NCI-H526 treated with DMSO at 0.1 percent for 48 hours (cell line): ENCODE measurements around the gene FARP1.
A peak's percentile ranks its signal among the peaks of the same experiment; 100 is the strongest.

Experiments used
- DNase-seq: peaks from one replicate; lab custom pipeline; 2025; lab: John Stamatoyannopoulos, UW

FARP1 gene

DNA sequence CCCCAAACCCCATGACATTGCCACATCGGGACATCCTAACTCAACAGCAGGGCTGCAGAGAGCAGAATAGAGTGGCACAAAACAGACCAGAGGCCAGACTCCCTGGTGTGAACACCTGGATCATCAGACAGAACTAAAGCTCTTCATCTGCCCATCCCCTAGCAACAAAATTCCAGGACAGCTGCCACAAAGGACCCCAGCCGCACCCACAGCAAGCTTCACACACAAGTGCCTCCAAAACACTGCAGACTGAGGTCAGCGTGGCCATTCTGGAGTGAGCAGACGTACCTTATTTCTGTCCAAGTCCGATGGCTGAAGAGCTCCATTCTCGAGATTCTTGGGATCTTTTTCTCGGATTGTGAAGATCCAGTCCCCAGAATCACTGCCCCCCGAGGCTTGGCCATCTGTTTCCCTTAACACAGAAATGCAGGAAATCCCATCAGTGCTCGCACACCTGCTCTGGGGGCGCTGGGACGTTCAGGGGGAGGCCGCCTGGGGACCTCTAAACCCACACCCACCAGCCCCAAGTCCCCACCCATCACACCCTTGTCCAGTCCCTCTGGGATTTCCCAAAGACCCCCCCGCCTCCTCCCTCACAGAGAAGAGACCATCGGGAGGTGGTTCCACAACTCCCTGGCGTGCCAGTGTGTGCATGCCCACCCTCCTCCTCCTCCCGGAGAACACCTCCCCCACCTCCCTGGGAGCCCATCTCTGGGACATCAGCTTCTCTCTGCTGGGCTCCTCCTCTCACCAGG lies 318.8 kb downstream of the FARP1 start:
- no peak for DNase-seq

DNA sequence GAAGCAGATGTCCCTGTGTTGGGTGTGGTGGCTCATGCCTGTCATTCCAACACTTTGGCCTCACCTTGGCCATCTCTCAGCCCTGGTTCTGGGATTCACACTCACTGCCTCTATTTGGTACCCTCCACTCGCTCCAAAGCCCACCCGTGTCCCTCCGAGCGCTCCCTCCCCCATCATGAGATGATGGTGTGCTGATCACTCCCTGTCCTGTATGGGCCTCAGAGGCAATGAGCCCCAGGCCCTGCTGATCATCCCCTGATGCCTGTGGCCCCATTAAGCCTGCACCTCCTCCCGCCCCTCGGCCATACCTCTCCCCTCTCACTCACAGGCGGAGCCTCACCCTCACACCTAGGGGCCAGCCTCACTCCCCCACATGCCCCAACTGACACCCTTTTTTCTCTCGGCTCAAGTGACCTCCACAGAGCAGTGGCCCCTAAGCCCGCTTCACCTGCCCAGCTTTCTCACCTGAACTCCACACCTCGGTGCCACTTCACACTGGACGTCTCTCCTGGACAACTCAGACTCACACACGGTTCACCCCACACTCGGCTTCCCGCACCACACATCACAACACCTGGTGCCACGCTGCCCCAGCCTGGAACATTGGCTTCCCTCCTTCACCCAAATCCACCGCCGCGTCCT lies 319.5 kb downstream of the FARP1 start:
- no peak for DNase-seq

DNA sequence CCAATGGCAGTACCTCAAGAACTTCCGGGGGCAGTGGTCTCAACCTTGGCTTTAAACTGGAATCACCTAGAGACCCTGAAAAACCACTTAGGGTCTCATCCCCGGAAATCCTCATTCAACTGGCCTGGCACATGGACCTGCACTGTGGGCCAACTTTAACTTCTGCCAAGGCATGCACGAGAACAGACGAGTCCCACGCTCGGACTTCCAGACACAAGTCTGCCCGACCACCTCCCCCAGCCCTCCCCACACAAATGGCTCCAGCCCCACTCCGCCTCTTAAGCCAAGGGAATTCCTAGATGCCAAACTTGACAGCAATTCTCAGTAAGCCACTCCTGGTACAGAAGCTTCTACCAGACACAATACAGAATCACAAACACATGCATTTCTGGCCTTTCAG lies 320.1 kb downstream of the FARP1 start:
- DNase-seq = no peak

DNA sequence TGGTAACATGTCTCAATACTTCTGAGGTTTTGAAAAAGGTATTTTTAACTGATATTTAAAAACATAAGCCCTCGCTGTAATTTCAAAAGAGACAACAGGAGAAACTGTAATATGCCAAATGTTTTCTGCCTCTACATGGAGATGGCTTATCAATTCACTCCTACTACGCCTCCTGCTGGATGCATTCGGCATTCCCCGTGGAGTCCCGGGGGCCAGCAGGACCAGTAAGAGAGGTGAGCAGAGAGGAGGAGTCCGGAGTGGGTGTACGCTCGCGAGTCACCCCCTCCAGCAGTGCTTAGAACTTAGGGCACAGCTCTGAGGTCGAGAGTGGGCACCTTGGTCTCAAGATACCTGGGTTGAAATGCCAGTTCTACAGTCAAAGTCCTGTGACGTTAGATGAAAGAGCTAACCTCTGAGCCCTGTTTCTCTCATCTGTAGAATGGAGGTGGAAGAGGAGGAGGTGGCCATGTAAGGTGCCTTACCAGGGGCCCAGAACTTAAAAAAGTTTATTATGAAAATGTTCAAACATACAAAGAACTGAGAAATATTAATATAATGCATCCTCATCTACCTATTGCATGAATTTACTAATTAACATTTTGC lies 323.8 kb downstream of the FARP1 start:
- peak; percentile 37 for DNase-seq

DNA sequence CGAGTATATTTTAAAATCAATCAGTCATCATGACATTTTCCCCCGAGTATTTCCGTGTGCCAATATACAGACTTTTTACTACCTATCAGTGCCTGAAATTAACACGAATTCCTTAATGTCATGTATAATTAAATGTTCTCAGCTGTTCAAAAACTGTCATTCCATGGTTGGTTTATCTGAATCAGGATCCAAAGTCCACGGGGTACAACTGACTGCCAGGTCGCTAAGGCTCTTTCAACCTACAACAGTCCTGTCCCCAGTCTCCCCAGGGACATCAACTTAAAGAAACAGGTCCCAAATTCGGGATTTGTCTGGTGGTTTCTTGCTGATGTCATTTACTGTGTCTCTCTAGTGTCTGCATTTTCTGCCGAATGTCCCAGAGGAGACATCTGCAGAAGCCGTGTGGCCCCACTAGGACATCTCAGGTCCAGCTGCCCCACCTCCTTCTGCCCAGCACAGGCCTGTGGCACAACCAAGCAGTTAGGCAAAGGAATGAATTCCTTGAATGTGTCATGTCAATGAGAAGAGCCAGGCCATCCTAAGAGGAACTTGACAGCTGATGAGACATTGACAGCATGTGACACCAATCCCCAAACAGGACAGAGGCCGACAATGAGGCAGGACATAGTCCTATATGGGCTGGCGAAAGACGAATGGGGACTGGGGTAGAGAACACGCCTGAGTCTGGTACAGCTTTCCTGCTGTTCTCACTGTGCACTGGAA lies 324.5 kb downstream of the FARP1 start:
- DNase-seq = no peak

DNA sequence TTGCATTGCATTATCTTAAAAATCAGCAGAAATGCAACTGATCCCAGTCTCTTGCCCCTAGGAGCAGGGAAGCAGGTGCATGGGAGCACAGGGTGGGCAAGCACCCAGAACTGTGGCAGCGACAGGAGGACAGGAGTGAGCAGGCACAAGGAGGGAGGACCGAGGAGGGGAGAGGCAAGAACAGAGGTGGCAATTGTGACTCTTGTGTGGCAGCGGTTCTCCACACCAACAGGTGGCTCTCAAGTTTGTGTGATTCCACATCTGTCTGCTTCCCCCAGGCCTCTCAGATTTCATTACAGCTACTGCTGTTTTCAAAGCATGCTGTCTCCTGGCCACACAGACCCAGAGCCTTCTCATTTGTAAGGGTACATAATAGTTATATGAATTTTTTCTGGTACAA lies 325.5 kb downstream of the FARP1 start:
- DNase-seq = no peak

DNA sequence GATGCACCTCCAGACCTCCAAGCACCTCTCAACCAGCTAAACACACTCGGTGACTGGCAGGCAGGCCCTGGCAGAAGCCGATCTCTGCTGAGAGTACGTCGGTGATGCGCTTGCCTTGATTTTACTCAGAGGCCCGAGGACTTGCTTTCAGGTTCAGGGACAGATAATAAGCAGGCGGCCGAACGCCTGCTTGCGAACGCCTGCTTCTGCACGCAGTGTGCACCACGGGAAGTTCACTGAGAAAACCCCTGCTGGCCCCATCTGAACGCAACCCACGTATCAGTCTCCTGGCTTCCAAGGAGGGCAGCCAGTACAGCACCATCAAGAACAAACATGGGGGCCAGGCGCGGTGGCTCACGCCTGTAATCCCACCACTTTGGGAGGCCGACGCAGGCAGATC lies 326.0 kb downstream of the FARP1 start:
- no peak for DNase-seq

DNA sequence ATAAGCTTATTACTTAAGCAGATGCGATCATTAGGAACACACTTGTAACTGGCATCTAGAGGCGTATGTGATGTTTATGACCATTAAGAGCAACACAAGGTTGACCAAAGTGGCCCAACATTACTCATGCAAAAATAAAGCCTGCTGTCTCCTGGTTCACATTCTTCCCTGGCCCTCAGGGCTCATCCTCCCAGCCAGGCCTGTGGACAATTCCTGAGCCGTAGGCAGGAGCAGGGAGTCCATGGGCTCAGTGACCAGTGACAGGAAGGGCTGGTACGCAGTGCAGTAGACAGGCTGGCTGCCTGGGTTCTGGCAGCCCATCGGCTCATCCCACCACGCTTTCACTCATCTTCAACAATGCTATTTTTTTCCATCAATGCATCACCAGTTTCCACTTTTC lies 328.0 kb downstream of the FARP1 start:
- DNase-seq = no peak

DNA sequence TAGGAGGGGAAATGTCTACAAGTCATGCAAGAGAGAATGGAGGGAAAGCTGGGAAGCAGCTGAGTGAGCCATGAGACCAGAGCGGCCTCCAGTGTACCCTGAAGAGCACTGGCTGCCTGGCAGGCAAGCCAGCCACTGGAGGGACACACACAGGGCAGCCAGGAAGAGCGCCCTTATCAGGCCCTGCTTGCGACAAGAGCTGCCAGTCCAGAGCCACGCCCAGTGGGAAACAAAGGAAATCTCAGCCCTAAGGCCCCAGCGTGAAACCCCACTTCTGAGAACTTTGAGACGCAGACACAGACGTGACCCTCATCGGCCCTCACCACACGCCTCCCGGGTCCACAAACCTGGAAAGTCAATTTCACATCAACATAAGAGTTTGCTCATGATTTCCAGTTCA lies 329.0 kb downstream of the FARP1 start:
- no peak for DNase-seq

DNA sequence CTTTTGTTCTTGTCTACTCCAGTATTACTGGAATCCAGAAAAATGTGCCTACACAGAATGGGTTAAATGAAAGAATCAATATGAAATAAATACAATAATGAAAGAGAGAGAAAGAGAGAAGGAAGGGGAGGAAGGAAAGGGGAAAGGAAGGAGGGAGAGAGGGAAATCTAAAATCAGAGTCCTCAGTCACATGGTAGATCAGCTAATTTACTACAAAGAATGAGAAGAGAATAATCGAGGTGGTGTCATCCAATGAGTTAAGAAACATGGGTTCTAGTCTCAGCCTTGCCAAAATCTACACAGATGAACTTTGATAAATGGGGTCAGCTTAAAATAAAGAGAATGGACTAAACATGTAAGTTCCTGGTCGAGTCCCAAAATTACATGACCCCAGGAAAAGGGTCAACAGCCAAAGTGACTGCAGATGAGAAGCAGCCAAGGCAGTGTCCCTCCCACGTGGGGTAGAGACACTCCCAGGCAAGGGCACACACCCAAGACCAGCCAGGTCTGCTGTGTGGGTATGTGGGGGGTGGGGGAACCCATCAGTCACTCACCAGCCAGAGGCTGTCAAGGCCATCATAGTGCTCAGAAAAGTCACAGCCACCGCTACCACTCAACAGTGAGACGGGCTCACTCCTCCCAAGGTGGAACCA lies 330.4 kb downstream of the FARP1 start:
- DNase-seq = no peak

DNA sequence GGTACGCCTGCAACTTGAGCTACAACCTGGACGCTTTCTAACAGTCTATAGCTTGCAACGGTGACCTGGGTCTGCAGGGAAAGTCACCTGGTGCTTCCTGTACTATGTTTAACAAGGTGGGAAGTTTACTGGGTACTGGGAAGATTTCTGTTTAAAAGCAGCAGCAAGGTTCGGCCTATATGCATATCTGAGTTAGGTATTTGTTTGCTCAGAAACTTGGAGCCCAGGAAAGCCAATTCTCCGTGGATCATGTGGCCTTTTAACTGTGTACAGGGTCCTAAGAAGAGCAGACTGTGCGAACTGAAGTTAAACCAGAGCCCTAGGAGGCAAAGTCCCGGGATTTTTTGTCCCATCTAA lies 330.9 kb downstream of the FARP1 start:
- DNase-seq = no peak

DNA sequence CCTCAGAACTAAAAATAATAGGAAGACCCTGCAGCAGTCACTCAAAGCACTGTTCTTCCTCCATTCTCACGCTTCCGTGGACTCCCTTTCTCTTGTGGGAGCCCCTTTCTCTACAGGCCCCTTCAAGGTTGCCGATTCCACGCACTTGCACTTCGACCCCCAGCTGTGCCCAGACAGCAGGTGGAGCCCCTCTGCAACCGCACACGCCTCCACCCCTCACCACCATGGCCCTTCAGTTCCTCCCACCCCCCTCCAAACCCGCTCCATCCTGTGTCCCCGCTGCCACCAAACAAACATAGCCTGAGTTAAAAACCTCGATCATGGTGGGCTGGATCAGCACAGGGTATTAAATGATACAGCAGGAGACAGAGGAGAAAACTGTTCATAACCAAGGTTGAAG lies 331.4 kb downstream of the FARP1 start:
- DNase-seq = no peak

DNA sequence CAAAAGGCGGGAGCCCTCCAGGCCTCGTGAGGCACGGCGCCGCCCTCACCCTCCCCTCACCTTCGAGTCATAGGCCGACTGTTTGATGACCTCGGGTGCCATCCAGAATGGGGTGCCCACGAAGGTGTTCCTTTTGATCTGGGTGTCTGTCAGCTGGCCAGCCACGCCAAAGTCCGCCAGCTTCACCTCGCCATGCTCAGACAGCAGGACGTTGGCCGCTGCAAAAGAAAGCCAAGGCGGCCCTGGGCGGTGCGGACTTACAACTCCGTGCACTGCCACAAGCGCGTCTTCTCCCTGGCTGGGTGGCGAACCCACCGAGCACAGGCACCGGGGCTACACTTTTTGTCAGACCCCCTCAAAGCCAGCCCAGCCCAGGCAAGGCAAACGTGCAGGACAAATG lies 331.9 kb downstream of the FARP1 start:
- no peak for DNase-seq

DNA sequence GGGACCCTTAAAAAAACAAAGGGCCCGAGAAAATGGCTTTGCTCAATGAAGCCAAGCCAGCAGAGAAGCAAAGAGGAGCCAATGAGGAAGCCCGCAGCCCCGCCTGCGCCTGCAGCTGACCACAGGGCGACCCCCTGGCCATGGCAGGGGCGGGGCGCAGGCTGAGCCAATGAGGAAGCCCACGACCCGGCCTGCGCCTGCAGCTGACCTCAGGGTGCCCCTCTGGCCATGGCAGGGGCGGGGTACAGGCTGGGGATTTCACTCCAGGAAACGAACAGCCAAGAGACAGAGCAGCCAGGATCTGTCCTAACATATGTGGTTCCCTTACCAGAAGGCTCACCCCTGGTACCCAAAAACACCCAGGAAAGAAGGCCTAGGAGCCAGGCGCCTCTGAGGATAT lies 332.6 kb downstream of the FARP1 start:
- no peak for DNase-seq

DNA sequence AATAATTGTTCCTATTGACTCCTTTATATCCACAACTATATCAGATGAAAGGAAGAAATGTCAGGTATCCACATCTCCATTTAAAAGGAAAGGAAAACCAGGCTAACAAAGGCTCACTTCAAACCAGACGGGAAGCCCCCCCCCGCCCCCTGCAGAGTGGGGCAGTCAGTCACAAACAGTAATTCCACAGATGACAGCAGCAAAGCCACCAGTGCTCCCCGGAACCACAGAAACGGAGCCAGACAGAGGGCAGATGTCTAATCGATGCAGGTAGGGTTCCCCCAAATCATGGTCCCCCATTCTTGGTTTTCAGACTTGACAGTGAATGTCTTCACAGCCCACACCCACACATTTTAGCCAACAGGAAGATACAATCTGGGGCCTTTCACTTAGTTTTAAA lies 333.2 kb downstream of the FARP1 start:
- no peak for DNase-seq

DNA sequence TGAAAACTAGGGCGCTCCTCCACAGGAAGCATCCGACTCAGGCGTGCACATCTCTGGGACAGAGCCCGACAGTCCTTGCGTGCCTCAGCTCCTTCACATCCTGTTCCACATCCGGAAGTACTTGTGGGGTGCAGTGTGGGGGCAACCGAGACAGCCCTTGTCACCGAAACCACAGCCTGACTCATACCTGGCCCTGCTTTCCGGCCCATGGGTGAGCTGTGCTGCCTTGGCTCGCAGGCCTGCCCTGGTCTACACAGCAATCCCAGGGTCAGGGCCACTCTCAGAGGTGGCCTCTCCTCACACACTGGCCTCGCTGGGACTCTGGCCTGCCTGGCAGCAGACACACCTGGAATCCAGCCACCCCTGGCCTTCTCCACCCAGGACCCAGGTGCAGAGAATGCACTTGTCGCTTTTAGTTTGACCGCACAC lies 333.7 kb downstream of the FARP1 start:
- no peak for DNase-seq

DNA sequence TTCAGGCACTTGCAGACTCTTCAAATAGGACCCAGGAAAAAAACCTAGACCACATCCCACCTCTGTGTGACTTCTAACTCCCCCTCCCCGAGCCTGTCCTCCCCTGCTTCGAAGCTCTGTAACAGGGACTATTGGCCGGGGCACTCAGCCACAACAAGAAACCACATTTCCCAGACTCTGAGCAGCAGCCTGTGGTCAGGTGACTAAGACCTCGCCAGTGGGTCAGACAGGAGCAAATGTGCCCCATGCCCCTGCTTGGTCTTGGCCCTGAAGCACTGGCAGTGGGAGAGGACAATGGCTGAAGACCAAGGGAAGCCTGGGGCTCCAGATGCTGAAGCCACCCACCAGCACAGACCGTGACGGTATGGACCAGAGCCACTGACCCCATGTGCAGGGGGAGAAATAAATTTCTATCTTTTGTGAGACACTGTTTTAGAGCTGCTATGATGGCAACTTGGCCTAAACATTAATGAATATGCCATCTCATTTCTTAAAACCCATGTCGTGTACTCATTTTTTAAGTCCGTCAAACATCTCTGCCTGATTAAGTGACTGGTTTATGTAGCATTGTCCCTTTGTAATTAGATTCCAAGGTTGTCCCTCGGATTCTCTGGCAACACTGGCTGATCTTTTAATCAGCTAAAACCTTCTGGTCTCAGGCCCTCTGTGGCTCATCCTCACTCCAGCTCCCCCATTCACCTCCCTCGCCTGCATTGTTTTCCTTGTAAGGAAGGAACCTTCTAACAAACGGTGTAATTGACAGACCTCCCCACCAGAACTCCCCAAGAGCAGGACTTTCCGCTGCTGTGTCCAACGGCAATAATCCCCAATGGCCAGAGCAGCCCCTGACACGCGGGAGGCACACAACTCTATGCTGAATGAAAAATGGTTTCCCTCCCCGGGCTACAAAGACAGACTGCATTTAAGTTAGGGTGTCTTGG lies 335.6 kb downstream of the FARP1 start:
- no peak for DNase-seq

DNA sequence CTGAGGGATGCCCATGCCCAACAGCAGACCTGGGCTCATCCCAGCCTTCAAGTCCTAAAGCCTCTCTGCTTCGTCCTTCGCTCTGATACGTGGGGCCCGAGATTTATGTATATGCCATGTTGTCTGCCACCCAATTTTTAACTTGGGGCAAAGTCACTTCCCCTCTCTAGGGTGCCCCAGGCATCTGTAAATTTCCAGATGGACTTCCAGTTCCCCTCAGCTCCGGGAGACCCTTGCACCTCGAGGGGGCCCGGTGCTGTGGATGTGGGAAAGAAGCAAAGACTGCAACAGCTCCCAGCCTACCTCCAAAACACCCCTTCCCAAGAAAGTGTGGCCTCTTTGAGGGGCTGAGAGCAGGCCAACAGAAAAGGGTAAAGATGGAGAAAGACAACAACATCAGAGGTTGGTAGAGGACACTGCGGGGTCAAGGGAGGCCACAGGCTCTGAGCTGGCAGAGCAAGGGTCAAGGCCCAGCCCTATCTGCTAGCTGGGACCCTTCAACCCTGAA lies 336.7 kb downstream of the FARP1 start:
- no peak for DNase-seq

DNA sequence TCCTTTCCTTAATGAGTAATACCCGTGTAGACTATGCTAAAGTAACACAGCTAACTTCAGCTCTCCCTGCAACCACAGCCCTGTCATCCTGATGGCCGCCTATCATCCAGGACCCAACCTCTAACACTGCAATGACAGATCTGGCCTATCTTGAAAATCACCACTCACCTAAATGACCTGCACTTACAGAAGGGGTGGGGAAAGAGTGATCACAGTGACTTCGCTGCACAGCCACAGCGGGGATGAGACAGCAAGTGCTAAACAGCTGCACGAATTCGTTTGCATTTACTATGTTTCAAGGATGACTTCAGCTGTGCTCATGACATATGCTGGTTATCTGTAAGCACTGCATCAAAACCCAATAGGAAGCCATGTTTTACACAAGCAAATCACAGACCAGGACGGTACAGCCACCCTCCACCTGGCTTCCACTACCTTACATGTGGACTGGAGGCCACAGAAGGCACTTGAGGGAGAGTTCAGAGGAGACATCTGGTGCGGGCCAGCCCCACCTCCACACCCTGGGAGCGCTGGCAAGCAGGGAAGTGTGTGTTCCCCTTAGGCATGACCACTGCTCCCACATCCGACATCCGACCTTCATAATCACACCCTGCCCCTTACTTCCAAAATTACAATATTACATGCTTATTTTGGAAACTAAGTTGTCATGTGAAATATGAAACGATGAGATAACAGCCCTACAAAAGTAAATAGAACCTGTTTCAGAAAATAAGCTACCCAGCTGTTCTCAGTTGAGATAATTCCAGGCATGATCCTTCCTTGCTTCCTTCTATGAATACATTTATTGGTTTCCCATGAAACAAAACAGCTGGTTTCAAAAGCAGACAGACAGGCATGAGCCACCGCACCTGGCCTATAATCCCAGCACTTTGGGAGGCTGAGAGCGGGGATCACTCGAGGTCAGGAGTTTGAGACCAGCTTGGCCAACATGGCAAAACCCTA lies 338.3 kb downstream of the FARP1 start:
- peak; percentile 29 for DNase-seq
